Panc1 (cell line): ENCODE measurements around the gene GAL3ST2.

Experiments
- POLR2AphosphoS5 ChIP-seq: IDR thresholded peaks from 2 replicates; pipeline ENCODE4 v1.6.1; 2012; ENCODE audit warnings: mild to moderate bottlenecking, low read depth, low read length, moderate library complexity
- TF ChIP-seq, protein P1 (sequence below): fragments of 450-650 bp; IDR thresholded peaks from 2 replicates; pipeline ENCODE4 v1.5.1; 2017; ENCODE audit warnings: mild to moderate bottlenecking

DNA sequence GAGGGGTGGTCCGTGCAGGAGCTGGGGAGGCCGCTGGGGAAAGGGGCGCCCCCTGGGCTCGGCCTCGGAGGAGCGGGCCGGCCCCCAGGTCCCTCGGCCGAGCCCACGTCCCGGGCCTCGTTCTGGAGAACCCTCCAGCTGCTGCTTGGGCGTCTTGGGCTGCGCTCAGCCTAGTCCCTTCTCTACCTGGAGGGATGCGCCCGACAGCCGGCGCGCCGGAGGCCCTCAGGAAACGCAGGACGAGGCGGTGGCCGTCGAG lies 42.5 kb upstream of the GAL3ST2 start:
- TF ChIP-seq, protein P1, sequence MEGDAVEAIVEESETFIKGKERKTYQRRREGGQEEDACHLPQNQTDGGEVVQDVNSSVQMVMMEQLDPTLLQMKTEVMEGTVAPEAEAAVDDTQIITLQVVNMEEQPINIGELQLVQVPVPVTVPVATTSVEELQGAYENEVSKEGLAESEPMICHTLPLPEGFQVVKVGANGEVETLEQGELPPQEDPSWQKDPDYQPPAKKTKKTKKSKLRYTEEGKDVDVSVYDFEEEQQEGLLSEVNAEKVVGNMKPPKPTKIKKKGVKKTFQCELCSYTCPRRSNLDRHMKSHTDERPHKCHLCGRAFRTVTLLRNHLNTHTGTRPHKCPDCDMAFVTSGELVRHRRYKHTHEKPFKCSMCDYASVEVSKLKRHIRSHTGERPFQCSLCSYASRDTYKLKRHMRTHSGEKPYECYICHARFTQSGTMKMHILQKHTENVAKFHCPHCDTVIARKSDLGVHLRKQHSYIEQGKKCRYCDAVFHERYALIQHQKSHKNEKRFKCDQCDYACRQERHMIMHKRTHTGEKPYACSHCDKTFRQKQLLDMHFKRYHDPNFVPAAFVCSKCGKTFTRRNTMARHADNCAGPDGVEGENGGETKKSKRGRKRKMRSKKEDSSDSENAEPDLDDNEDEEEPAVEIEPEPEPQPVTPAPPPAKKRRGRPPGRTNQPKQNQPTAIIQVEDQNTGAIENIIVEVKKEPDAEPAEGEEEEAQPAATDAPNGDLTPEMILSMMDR = peak; percentile 56
- TF ChIP-seq POLR2AphosphoS5 = no peak; the same call in 1 of the 2 replicates
